HepG2 (cell line): Measurements from ENCODE around the gene CUL7. TPM values are rescaled to one million over a fixed set of nuclear protein-coding genes. Genes with fewer than 3 reads are reported as not detected.

Experiments used
- DDIT3 ChIP-seq: sonication (generic); formaldehyde crosslinking; IDR thresholded peaks from 2 replicates; pipeline ENCODE4 v1.4.0; 2020; ENCODE audit warnings: mild to moderate bottlenecking, missing genetic modification reagents
- ELF1 ChIP-seq: sonication (generic); formaldehyde crosslinking; IDR thresholded peaks from 2 replicates; pipeline ENCODE4 v1.4.0; 2020; ENCODE audit warnings: missing genetic modification reagents
- GFI1 ChIP-seq: sonication (generic); formaldehyde crosslinking; IDR thresholded peaks from 2 replicates; pipeline ENCODE4 v1.5.0; 2020; ENCODE audit warnings: missing genetic modification reagents, mild to moderate bottlenecking, borderline replicate concordance
- GMEB1 ChIP-seq: sonication (generic); formaldehyde crosslinking; IDR thresholded peaks from 2 replicates; pipeline ENCODE4 v1.5.1; 2020; ENCODE audit warnings: missing genetic modification reagents, mild to moderate bottlenecking, borderline replicate concordance
- IRF1 ChIP-seq: sonication (generic); formaldehyde crosslinking; IDR thresholded peaks from 2 replicates; pipeline ENCODE4 v1.4.0; 2020; ENCODE audit warnings: low read depth, mild to moderate bottlenecking, missing genetic modification reagents
- JARID2 ChIP-seq: sonication (generic); formaldehyde crosslinking; IDR thresholded peaks from 2 replicates; pipeline ENCODE4 v1.8.1; 2023; ENCODE audit warnings: missing genetic modification reagents, inconsistent platforms; ENCODE audit not compliant: insufficient replicate concordance
- KDM2A ChIP-seq: sonication (generic); formaldehyde crosslinking; IDR thresholded peaks from 2 replicates; pipeline ENCODE4 v1.4.0; 2020; ENCODE audit warnings: low read depth, missing genetic modification reagents, borderline replicate concordance
- MLLT10 ChIP-seq: sonication (generic); formaldehyde crosslinking; IDR thresholded peaks from 2 replicates; pipeline ENCODE4 v1.4.0; 2020; ENCODE audit warnings: missing genetic modification reagents
- MNT ChIP-seq: fragments of 450-650 bp; IDR thresholded peaks from 2 replicates; pipeline ENCODE4 v1.6.1; 2016
- NCOA1 ChIP-seq: sonication (generic); formaldehyde crosslinking; IDR thresholded peaks from 2 replicates; pipeline ENCODE4 v1.9.0; 2021; ENCODE audit warnings: missing genetic modification reagents
- SAFB2 ChIP-seq: sonication (generic); formaldehyde crosslinking; IDR thresholded peaks from 2 replicates; pipeline ENCODE4 v1.5.1; 2020; ENCODE audit warnings: missing genetic modification reagents, low read depth, mild to moderate bottlenecking, borderline replicate concordance
- SMAD1 ChIP-seq: sonication (generic); formaldehyde crosslinking; IDR thresholded peaks from 2 replicates; pipeline ENCODE4 v1.4.0; 2020; ENCODE audit warnings: missing genetic modification reagents, low read depth, mild to moderate bottlenecking, borderline replicate concordance
- ZBTB20 ChIP-seq: sonication (generic); formaldehyde crosslinking; IDR thresholded peaks from 2 replicates; pipeline ENCODE4 v1.8.1; 2023; ENCODE audit warnings: missing genetic modification reagents, low read depth, mild to moderate bottlenecking, borderline replicate concordance
- ZBTB43 ChIP-seq: sonication (generic); formaldehyde crosslinking; conservative IDR thresholded peaks from 2 replicates; pipeline ENCODE4 v1.4.0; 2020; ENCODE audit warnings: missing genetic modification reagents
- ZNF142 ChIP-seq: sonication (generic); formaldehyde crosslinking; IDR thresholded peaks from 2 replicates; pipeline ENCODE4 v1.4.0; 2020; ENCODE audit warnings: missing genetic modification reagents
- ZNF547 ChIP-seq: sonication (generic); formaldehyde crosslinking; IDR thresholded peaks from 2 replicates; pipeline ENCODE4 v1.5.1; 2020; ENCODE audit warnings: mild to moderate bottlenecking, missing genetic modification reagents
- polyA plus RNA-seq, 8 experiments: library from polyadenylated mRNA; depleted of rRNA in 3 of 8; stranded (reverse) in 7 of 8; unstranded in 1 of 8; fragments of >200 nt; fragmentation: Illumina TruSeq in 4 of 8; extraction: Trizol in 4 of 8; gene quantifications; 2 replicates each; pipeline versions ENCODE4 v1.2.1 to v1.2.3, GENCODE V29; 2011 to 2016; ENCODE audit warnings: low read depth in 4 of 8, missing spikeins in 1 of 8, mixed read lengths in 1 of 8; ENCODE audit not compliant: insufficient read depth in 1 of 8
- total RNA-seq, 5 experiments: library from RNA; depleted of rRNA; stranded (reverse); fragments of >200 nt; fragmentation: Illumina TruSeq; extraction: Trizol; gene quantifications; 2 replicates each; pipeline ENCODE4 v1.2.3, GENCODE V29; 2016; ENCODE audit warnings: low read depth in 1 of 5

Gene CUL7
- total and polyA plus RNA-seq, 2 of the 13 experiments (the other 11 are each of a cell fraction or from before 2014, with no cell fraction given) = 32.0 to 60.7 TPM

GRCh38 chr6:43013097-43013842 is 40.4 kb downstream of the CUL7 start (continued):
- no peak for TF ChIP-seq MNT
- no peak for TF ChIP-seq DDIT3 (CRISPR knock-in tag)
- TF ChIP-seq JARID2 (CRISPR knock-in tag) = peak; percentile 22
- TF ChIP-seq GMEB1 = no peak; the same call in 1 of the 2 replicates
- TF ChIP-seq ZNF142 = 0 out of 2 replicates have a peak, but pooled peaks have one; percentile 7
- no peak for TF ChIP-seq KDM2A (CRISPR knock-in tag)
- TF ChIP-seq MLLT10 = no peak
- TF ChIP-seq GFI1 (CRISPR knock-in tag) = no peak
- no peak for TF ChIP-seq NCOA1 (CRISPR knock-in tag)
- peak; percentile 60; the same call in 1 of the 2 replicates for TF ChIP-seq ZNF547
- no peak for TF ChIP-seq ZBTB43 (CRISPR knock-in tag)
- TF ChIP-seq SAFB2 (CRISPR knock-in tag) = 0 out of 2 replicates have a peak, but pooled peaks have one; percentile 2
- no peak for TF ChIP-seq ELF1 (CRISPR knock-in tag)
- no peak for TF ChIP-seq IRF1
- 0 out of 2 replicates have a peak, but pooled peaks have one; percentile 3 for TF ChIP-seq SMAD1
- TF ChIP-seq ZBTB20 (CRISPR knock-in tag) = no peak
